Measurements from ENCODE around the gene PANX2. TPM values are rescaled to one million over a fixed set of nuclear protein-coding genes. Genes with fewer than 3 reads are reported as not detected.
A peak's percentile ranks its signal among the peaks of the same experiment; 100 is the strongest.

Gene PANX2
- total RNA-seq, 2 experiments from 2014 or later = not detected

- Histone ChIP-seq H3K79me2 (ENCODE audit: insufficient read depth, low read depth, low read length) (peaks cover 32% of the 10 kb centered on the region), H3K4me1 (ENCODE audit: insufficient read depth, low read length, poor library complexity, severe bottlenecking) (peaks cover 22% of the 10 kb centered on the region), H4K20me1 (ENCODE audit: insufficient read depth, low read length) (0 out of 2 replicates have a peak, but pooled peaks cover 8% of the 10 kb centered on the region), H3K4me2 (ENCODE audit: low read length) (no peak overlapping the region), H3K9me2 (ENCODE audit: insufficient read depth, low read length) (no peaks in the 10 kb centered on the region), H2AFZ (ENCODE audit: low read length) (no peak overlapping the region), H3K9me3 (ENCODE audit: low read length) (peaks cover 8% of the 10 kb centered on the region; the same call in 1 of the 2 replicates), H3K36me3 (ENCODE audit: insufficient read depth, low read length) (peaks cover 65% of the 10 kb centered on the region), H3K4me3 (ENCODE audit: low read depth, low read length, poor library complexity, severe bottlenecking) (no peak overlapping the region), H3K27ac (ENCODE audit: low read depth, low read length, poor library complexity, severe bottlenecking) (no peak overlapping the region)
- ChIA-PET CTCF (ENCODE audit: unreplicated experiment) (no interaction called here), POLR2A (no interaction called here)
- no peak for TF ChIP-seq EZH2phosphoT487 (IDR thresholded peaks at IDR 0.05; ENCODE audit: borderline replicate concordance, low read depth, low read length)
- TF ChIP-seq, protein P1, sequence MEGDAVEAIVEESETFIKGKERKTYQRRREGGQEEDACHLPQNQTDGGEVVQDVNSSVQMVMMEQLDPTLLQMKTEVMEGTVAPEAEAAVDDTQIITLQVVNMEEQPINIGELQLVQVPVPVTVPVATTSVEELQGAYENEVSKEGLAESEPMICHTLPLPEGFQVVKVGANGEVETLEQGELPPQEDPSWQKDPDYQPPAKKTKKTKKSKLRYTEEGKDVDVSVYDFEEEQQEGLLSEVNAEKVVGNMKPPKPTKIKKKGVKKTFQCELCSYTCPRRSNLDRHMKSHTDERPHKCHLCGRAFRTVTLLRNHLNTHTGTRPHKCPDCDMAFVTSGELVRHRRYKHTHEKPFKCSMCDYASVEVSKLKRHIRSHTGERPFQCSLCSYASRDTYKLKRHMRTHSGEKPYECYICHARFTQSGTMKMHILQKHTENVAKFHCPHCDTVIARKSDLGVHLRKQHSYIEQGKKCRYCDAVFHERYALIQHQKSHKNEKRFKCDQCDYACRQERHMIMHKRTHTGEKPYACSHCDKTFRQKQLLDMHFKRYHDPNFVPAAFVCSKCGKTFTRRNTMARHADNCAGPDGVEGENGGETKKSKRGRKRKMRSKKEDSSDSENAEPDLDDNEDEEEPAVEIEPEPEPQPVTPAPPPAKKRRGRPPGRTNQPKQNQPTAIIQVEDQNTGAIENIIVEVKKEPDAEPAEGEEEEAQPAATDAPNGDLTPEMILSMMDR (conservative IDR thresholded peaks at IDR 0.05; ENCODE audit: low read length) = no peak
- no peak for DNase-seq (ENCODE audit: low spot score)
- BruUV-seq (replicated peaks) = no TSS peak
- intact Hi-C loops (cut with micrococcal nuclease; ENCODE audit: unreplicated experiment) = no loop called here
Measured at GRCh38 chr22:50205781-50206569, 35.4 kb downstream of the PANX2 start.

DNA sequence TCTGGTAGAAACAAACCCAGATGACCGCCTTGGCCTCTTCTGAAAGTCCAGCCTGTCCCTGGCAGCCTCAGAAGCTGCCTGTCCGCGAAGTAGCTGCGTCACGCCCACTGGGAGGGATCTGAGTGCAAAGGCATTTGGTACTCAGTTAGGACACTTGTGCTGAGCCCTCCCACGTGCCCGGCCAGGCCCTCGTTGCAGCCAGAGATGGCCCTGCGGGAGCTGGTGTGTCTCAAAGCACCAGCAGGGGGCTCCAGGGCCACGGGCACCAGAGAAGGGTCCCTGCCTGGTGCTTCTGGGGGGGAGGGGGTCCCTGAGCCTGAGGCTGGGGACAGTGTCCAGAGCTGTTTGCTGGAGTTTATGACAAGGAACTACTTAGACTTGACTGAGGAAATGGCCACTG, 36.1 kb downstream of the PANX2 start:
- no peak overlapping the region for H2AFZ ChIP-seq (ENCODE audit: low read length)
- intact Hi-C loops (cut with micrococcal nuclease; ENCODE audit: unreplicated experiment) = no loop called here
- peaks cover 22% of the 10 kb centered on the region for H3K4me1 ChIP-seq (ENCODE audit: insufficient read depth, low read length, poor library complexity, severe bottlenecking)
- no peak overlapping the region for H3K27ac ChIP-seq (ENCODE audit: low read depth, low read length, poor library complexity, severe bottlenecking)
- ChIA-PET CTCF (ENCODE audit: unreplicated experiment) (no interaction called here), POLR2A (no interaction called here)
- 0 out of 2 replicates have a peak, but pooled peaks cover 8% of the 10 kb centered on the region for H4K20me1 ChIP-seq (ENCODE audit: insufficient read depth, low read length)
- peak; percentile 24 for DNase-seq (ENCODE audit: low spot score)
- peaks cover 70% of the 10 kb centered on the region for H3K36me3 ChIP-seq (ENCODE audit: insufficient read depth, low read length)
- BruUV-seq (replicated peaks) = no TSS peak
- H3K4me3 ChIP-seq (ENCODE audit: low read depth, low read length, poor library complexity, severe bottlenecking) = no peak overlapping the region
- no peak overlapping the region for H3K4me2 ChIP-seq (ENCODE audit: low read length)
- H3K9me2 ChIP-seq (ENCODE audit: insufficient read depth, low read length) = no peaks in the 10 kb centered on the region
- H3K79me2 ChIP-seq (ENCODE audit: insufficient read depth, low read depth, low read length) = peaks cover 30% of the 10 kb centered on the region
- H3K9me3 ChIP-seq (ENCODE audit: low read length) = peaks cover 8% of the 10 kb centered on the region; the same call in 1 of the 2 replicates
- TF ChIP-seq, protein P1 (conservative IDR thresholded peaks at IDR 0.05; ENCODE audit: low read length) = peak; percentile 70
- TF ChIP-seq EZH2phosphoT487 (IDR thresholded peaks at IDR 0.05; ENCODE audit: borderline replicate concordance, low read depth, low read length) = no peak

Data from OCI-LY7 (cell line).